Esophagus squamous epithelium (tissue), 4 donors: Measurements from ENCODE around the gene PRELP.

Source experiments
- CTCF ChIP-seq, 6 experiments: fragments of 450-650 bp in 4 of 6; fragments of 200-600 bp in 2 of 6; sonication (generic) in 2 of 6; IDR thresholded peaks; one replicate each; pipeline ENCODE4 v1.5.1; 2016 to 2019; ENCODE audit warnings: antibody characterized with exemption in 6 of 6, mild to moderate bottlenecking in 4 of 6, moderate library complexity in 4 of 6
- POLR2A ChIP-seq, 4 donors: fragments of 450-650 bp; IDR thresholded peaks; one replicate each; pipeline ENCODE4 v1.6.1; 2017; ENCODE audit warnings: antibody characterized with exemption in 4 of 4, mild to moderate bottlenecking in 4 of 4, moderate library complexity in 3 of 4

- TF ChIP-seq CTCF (IDR thresholded peaks at IDR 0.05) (no peak), POLR2A (IDR thresholded peaks at IDR 0.05) (no peak)
Measured at GRCh38 chr1:203512848-203513584, 37.4 kb downstream of the PRELP start.
